ENCODE data around the gene ZNF133.

- TF ChIP-seq ZNF232 (CRISPR knock-in tag; IDR thresholded peaks at IDR 0.05) (no peak), CTCF (IDR thresholded peaks at IDR 0.05) (no peak), STAT6 (CRISPR knock-in tag; conservative IDR thresholded peaks at IDR 0.05; ENCODE audit: low read depth) (no peak), SP1 (CRISPR knock-in tag; conservative IDR thresholded peaks at IDR 0.05) (no peak), PRDM15 (CRISPR knock-in tag; IDR thresholded peaks at IDR 0.05) (no peak), FOXP1 (CRISPR knock-in tag; IDR thresholded peaks at IDR 0.05; ENCODE audit: borderline replicate concordance) (no peak), MAX (CRISPR knock-in tag; IDR thresholded peaks at IDR 0.05) (no peak), IRF2 (CRISPR knock-in tag; IDR thresholded peaks at IDR 0.05; ENCODE audit: borderline replicate concordance, low read depth) (no peak)
Observed at GRCh38 chr20:18310592-18310991, 22.3 kb downstream of the ZNF133 start.

All from WTC11 (cell line).